HG02610 (cell line): ENCODE results near the gene GFPT2.

Source experiments
- ATAC-seq: cut with Tn5 transposase; IDR thresholded peaks from one replicate; pipeline ENCODE4 v1.9.1; 2021; ENCODE audit warnings: mild to moderate bottlenecking, moderate library complexity; ENCODE audit not compliant: unreplicated experiment

Gene GFPT2

GRCh38 chr5:180289966-180290365 lies 63.2 kb downstream of the GFPT2 start:
- no peak for ATAC-seq

GRCh38 chr5:180289433-180289832 lies 63.7 kb downstream of the GFPT2 start:
- no peak for ATAC-seq

- ATAC-seq = no peak
These were observed 65.3 kb downstream of the GFPT2 start for GRCh38 chr5:180287868-180288267.

GRCh38 chr5:180287404-180287803 lies 65.7 kb downstream of the GFPT2 start:
- no peak for ATAC-seq

GRCh38 chr5:180284149-180284548 lies 69.0 kb downstream of the GFPT2 start:
- no peak for ATAC-seq

GRCh38 chr5:180283026-180283615 lies 70.0 kb downstream of the GFPT2 start:
- no peak for ATAC-seq

- ATAC-seq = no peak
These were observed 70.9 kb downstream of the GFPT2 start for GRCh38 chr5:180282281-180282680.

- ATAC-seq = no peak
These were observed 71.4 kb downstream of the GFPT2 start for GRCh38 chr5:180281706-180282105.

GRCh38 chr5:180274695-180275094 lies 78.4 kb downstream of the GFPT2 start:
- ATAC-seq = no peak

- ATAC-seq = no peak
These were observed 81.9 kb downstream of the GFPT2 start for GRCh38 chr5:180271221-180271620.

- ATAC-seq = no peak
These were observed 93.9 kb downstream of the GFPT2 start for GRCh38 chr5:180259260-180259611.

- ATAC-seq = no peak
These were observed 99.9 kb downstream of the GFPT2 start for GRCh38 chr5:180253036-180253824.

- no peak for ATAC-seq
These were observed 101.2 kb downstream of the GFPT2 start for GRCh38 chr5:180251887-180252286.

GRCh38 chr5:180251141-180251540 lies 102.0 kb downstream of the GFPT2 start:
- ATAC-seq = no peak
